ENCODE data around the gene NKX2-2.

- TF ChIP-seq POLR2A (IDR thresholded peaks at IDR 0.05; ENCODE audit: low read depth, low read length) (no peak), CTCF (IDR thresholded peaks at IDR 0.05; ENCODE audit: extremely low read depth in 1 of 2, insufficient read depth in 1 of 2, low read depth in 1 of 2, low read length in 2 of 2) (no peak), POLR2AphosphoS5 (IDR thresholded peaks at IDR 0.05; ENCODE audit: insufficient read depth, low read depth, low read length) (no peak), GATA2 (IDR thresholded peaks at IDR 0.05; ENCODE audit: insufficient read depth, insufficient read length, low read depth, low read length) (no peak), JUN (IDR thresholded peaks at IDR 0.05; ENCODE audit: borderline replicate concordance, insufficient read depth, insufficient read length, low read depth) (no peak), EZH2 (IDR thresholded peaks at IDR 0.05; ENCODE audit: borderline replicate concordance, low read depth, low read length, severe bottlenecking) (no peak)
Measured at GRCh38 chr20:21496452-21496851, 17.4 kb downstream of the NKX2-2 start.
